ENCODE data around the gene DIP2C.
"Not testable (repeated sequence)": the region's sequence is repeated elsewhere in the genome, so short reads cannot be mapped to it uniquely, and the experiment has no call there.

DIP2C gene

GRCh38 chr10:396535-397220 lies 292.8 kb downstream of the DIP2C start:
- DNase-seq: no peak

- DNase-seq: no peak
Measured at GRCh38 chr10:396107-396506, 293.4 kb downstream of the DIP2C start.

GRCh38 chr10:395665-396064 lies 293.8 kb downstream of the DIP2C start:
- no peak for DNase-seq

- not testable (repeated sequence) for DNase-seq
Measured at GRCh38 chr10:394439-395101, 294.9 kb downstream of the DIP2C start.

- no peak for DNase-seq
Measured at GRCh38 chr10:393787-394438, 295.6 kb downstream of the DIP2C start.

- no peak for DNase-seq
Measured at GRCh38 chr10:393106-393745, 296.2 kb downstream of the DIP2C start.

GRCh38 chr10:392705-393037 lies 296.8 kb downstream of the DIP2C start:
- no peak for DNase-seq

- no peak for DNase-seq
Measured at GRCh38 chr10:391847-392704, 297.4 kb downstream of the DIP2C start.

- no peak for DNase-seq
Measured at GRCh38 chr10:391305-391704, 298.2 kb downstream of the DIP2C start.

- DNase-seq: no peak
Measured at GRCh38 chr10:390449-391100, 298.9 kb downstream of the DIP2C start.

GRCh38 chr10:389836-390448 lies 299.5 kb downstream of the DIP2C start:
- DNase-seq: no peak

- no peak for DNase-seq
Measured at GRCh38 chr10:389261-389790, 300.1 kb downstream of the DIP2C start.

- no peak for DNase-seq
Measured at GRCh38 chr10:388661-389045, 300.8 kb downstream of the DIP2C start.

GRCh38 chr10:387909-388660 lies 301.4 kb downstream of the DIP2C start:
- no peak for DNase-seq

- no peak for DNase-seq
Measured at GRCh38 chr10:387593-387891, 301.9 kb downstream of the DIP2C start.

GRCh38 chr10:386771-387592 lies 302.5 kb downstream of the DIP2C start:
- no peak for DNase-seq

GRCh38 chr10:385571-386300 lies 303.7 kb downstream of the DIP2C start:
- no peak for DNase-seq

- no peak for DNase-seq
Measured at GRCh38 chr10:384538-385305, 304.7 kb downstream of the DIP2C start.

- DNase-seq: no peak
Measured at GRCh38 chr10:383519-383918, 305.9 kb downstream of the DIP2C start.
